HUDEP-2 (cell line): ENCODE results near the gene BOD1L1.
"Not testable (repeated sequence)": the region's sequence is repeated elsewhere in the genome, so short reads cannot be mapped to it uniquely, and the experiment has no call there.

Experiments
- DNase-seq, 76 experiments: peaks; one replicate each; lab custom pipeline; 2025; ENCODE audit not compliant: unreplicated experiment in 76 of 76; lab: John Stamatoyannopoulos, UW

BOD1L1 gene

GRCh38 chr4:13561673-13562072 lies 65.9 kb downstream of the BOD1L1 start:
- DNase-seq = no peak

- not testable (repeated sequence) for DNase-seq
These were observed 67.4 kb downstream of the BOD1L1 start for GRCh38 chr4:13560111-13560510.

- DNase-seq = no peak
These were observed 68.1 kb downstream of the BOD1L1 start for GRCh38 chr4:13559413-13559812.

GRCh38 chr4:13558881-13559280 lies 68.6 kb downstream of the BOD1L1 start:
- DNase-seq = no peak

GRCh38 chr4:13555325-13555724 lies 72.2 kb downstream of the BOD1L1 start:
- no peak for DNase-seq

GRCh38 chr4:13553081-13553480 lies 74.4 kb downstream of the BOD1L1 start:
- DNase-seq = no peak

- peak in 73 of 76 experiments; percentile 1 to 81 (median 62) for DNase-seq
These were observed 78.5 kb downstream of the BOD1L1 start for GRCh38 chr4:13548984-13549546.

GRCh38 chr4:13548059-13548983 lies 79.2 kb downstream of the BOD1L1 start:
- no peak for DNase-seq

GRCh38 chr4:13547485-13548041 lies 80.0 kb downstream of the BOD1L1 start:
- no peak for DNase-seq

- peak in 1 of 76 experiments; percentile 10 for DNase-seq
These were observed 80.5 kb downstream of the BOD1L1 start for GRCh38 chr4:13546941-13547484.

GRCh38 chr4:13546142-13546940 lies 81.2 kb downstream of the BOD1L1 start:
- DNase-seq = no peak

- no peak for DNase-seq
These were observed 82.1 kb downstream of the BOD1L1 start for GRCh38 chr4:13545394-13545808.

- DNase-seq = peak in 73 of 76 experiments; percentile 7 to 81 (median 58)
These were observed 82.7 kb downstream of the BOD1L1 start for GRCh38 chr4:13544606-13545393.

GRCh38 chr4:13543839-13544605 lies 83.5 kb downstream of the BOD1L1 start, which contains the start of gene NKX3-2:
Gene NKX3-2 (minus strand): TSS chr4:13544508. CDS start chr4:13544414, 94 bp downstream.
- no peak for DNase-seq

GRCh38 chr4:13543032-13543838 lies 84.3 kb downstream of the BOD1L1 start:
- peak in 2 of 76 experiments; percentile 5 to 6 for DNase-seq

- DNase-seq = no peak
These were observed 84.9 kb downstream of the BOD1L1 start for GRCh38 chr4:13542577-13543031.

GRCh38 chr4:13541720-13542576 lies 85.6 kb downstream of the BOD1L1 start:
- DNase-seq = peak in 13 of 76 experiments; percentile 2 to 40 (median 17)
